ENCODE results near the gene YIPF5. TPM values are rescaled to one million over a fixed set of nuclear protein-coding genes. Genes with fewer than 3 reads are reported as not detected.

Gene YIPF5
- total RNA-seq, 2 donors from 2014 or later = 46.8 to 54.0 TPM

GRCh38 chr5:144131261-144131660 is 39.2 kb downstream of the YIPF5 start:
- Histone ChIP-seq H3K36me3 (ENCODE audit: control insufficient read depth, insufficient read depth, low read length) (no peaks in the 10 kb centered on the region), H3K4me3 (ENCODE audit: low read length) (no peak overlapping the region), H3K27ac (ENCODE audit: low read depth, low read length) (no peak overlapping the region), H3K27me3 (ENCODE audit: control insufficient read depth, insufficient read depth, low read length, poor library complexity, severe bottlenecking) (no peaks in the 10 kb centered on the region), H3K4me1 (ENCODE audit: control insufficient read depth, insufficient read depth, low read length) (no peaks in the 10 kb centered on the region), H3K9ac (ENCODE audit: extremely low read depth, low read length, poor library complexity, severe bottlenecking) (no peak overlapping the region), H3K9me3 (ENCODE audit: control insufficient read depth, low read length) (peaks cover 8% of the 10 kb centered on the region)
- Mint-ChIP-seq H3K36me3 (ENCODE audit: low read depth) (no peaks in the 10 kb centered on the region), H3K4me3 (no peak overlapping the region), H3K4me1 (no peaks in the 10 kb centered on the region), H3K27me3 (ENCODE audit: insufficient read depth) (no peaks in the 10 kb centered on the region), H3K9me3 (peaks cover 4% of the 10 kb centered on the region), H3K27ac (no peak overlapping the region)
- DNase-seq = no peak
- TF ChIP-seq CTCF (conservative IDR thresholded peaks at IDR 0.05) = no peak
- 80 to 93% methylated on average over 1 to 4 of the region's 4 CpGs for whole genome bisulfite sequencing, 2 experiments (ENCODE audit: insufficient coverage in 1 of 2, insufficient read length in 1 of 2)

GRCh38 chr5:144130306-144130705 is 40.2 kb downstream of the YIPF5 start:
- no peak overlapping the region for H3K27ac ChIP-seq (ENCODE audit: low read depth, low read length)

DNA sequence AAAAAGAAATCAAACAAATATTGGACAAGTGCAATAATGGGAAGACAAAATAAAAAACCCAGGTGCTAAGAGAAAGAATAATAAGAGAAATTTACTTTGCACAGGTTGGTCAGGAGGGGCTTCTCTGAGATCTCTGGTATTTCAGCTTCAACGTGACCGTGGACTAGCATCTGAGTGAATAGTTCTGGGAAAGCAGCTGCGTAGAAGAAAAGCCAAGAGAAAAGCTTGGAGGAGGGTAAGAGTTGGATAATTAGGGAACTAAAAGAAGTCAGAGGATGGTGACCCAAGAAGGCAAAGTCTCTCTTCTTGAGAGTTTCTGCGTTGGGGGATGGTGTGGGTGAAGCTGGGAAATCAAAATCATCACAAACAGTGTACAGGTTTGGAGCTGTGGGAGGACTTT is 41.6 kb downstream of the YIPF5 start:
- no peak overlapping the region for H3K27ac Mint-ChIP-seq

More at GRCh38 chr5:144130306-144130705, 40.2 kb downstream of the YIPF5 start:
- H3K36me3 Mint-ChIP-seq (ENCODE audit: low read depth) = no peaks in the 10 kb centered on the region
- no peak for DNase-seq
- Histone ChIP-seq H3K9ac (ENCODE audit: extremely low read depth, low read length, poor library complexity, severe bottlenecking) (no peak overlapping the region), H3K36me3 (ENCODE audit: control insufficient read depth, insufficient read depth, low read length) (no peaks in the 10 kb centered on the region), H3K4me3 (ENCODE audit: low read length) (no peak overlapping the region), H3K4me1 (ENCODE audit: control insufficient read depth, insufficient read depth, low read length) (no peaks in the 10 kb centered on the region), H3K27me3 (ENCODE audit: control insufficient read depth, insufficient read depth, low read length, poor library complexity, severe bottlenecking) (no peaks in the 10 kb centered on the region), H3K9me3 (ENCODE audit: control insufficient read depth, low read length) (peaks cover 8% of the 10 kb centered on the region)
- peaks cover 4% of the 10 kb centered on the region for H3K9me3 Mint-ChIP-seq
- H3K27me3 Mint-ChIP-seq (ENCODE audit: insufficient read depth) = no peaks in the 10 kb centered on the region
- no peak overlapping the region for H3K4me3 Mint-ChIP-seq
- H3K27ac Mint-ChIP-seq = no peak overlapping the region
- no peak for TF ChIP-seq CTCF (conservative IDR thresholded peaks at IDR 0.05)
- WGBS, 2 experiments (ENCODE audit: insufficient coverage in 1 of 2, insufficient read length in 1 of 2) = 88 to 96% methylated on average over 2 to 3 of the region's 4 CpGs
- H3K4me1 Mint-ChIP-seq = peaks cover 5% of the 10 kb centered on the region

More for the DNA sequence above, 41.6 kb downstream of the YIPF5 start:
- H3K4me1 ChIP-seq (ENCODE audit: control insufficient read depth, insufficient read depth, low read length) = no peaks in the 10 kb centered on the region
- TF ChIP-seq CTCF (conservative IDR thresholded peaks at IDR 0.05) = no peak
- no peak for DNase-seq
- H3K36me3 Mint-ChIP-seq (ENCODE audit: low read depth) = no peaks in the 10 kb centered on the region
- H3K4me3 Mint-ChIP-seq = no peak overlapping the region
- H3K27ac ChIP-seq (ENCODE audit: low read depth, low read length) = no peak overlapping the region
- no peaks in the 10 kb centered on the region for H3K36me3 ChIP-seq (ENCODE audit: control insufficient read depth, insufficient read depth, low read length)
- WGBS, 2 experiments (ENCODE audit: insufficient coverage in 1 of 2, insufficient read length in 1 of 2) = 90 to 92% methylated on average over 2 to 4 of the region's 4 CpGs
- H3K4me1 Mint-ChIP-seq = peaks cover 14% of the 10 kb centered on the region
- H3K27me3 ChIP-seq (ENCODE audit: control insufficient read depth, insufficient read depth, low read length, poor library complexity, severe bottlenecking) = no peaks in the 10 kb centered on the region
- H3K9ac ChIP-seq (ENCODE audit: extremely low read depth, low read length, poor library complexity, severe bottlenecking) = no peak overlapping the region
- peaks cover 4% of the 10 kb centered on the region for H3K9me3 Mint-ChIP-seq
- no peak overlapping the region for H3K4me3 ChIP-seq (ENCODE audit: low read length)
- no peaks in the 10 kb centered on the region for H3K27me3 Mint-ChIP-seq (ENCODE audit: insufficient read depth)
- H3K9me3 ChIP-seq (ENCODE audit: control insufficient read depth, low read length) = peaks cover 8% of the 10 kb centered on the region

Measured in endodermal cell (in vitro differentiated cells).